HG02852 (cell line): ENCODE data around the gene TNS3.
"Not testable (repeated sequence)": the region's sequence is repeated elsewhere in the genome, so short reads cannot be mapped to it uniquely, and the experiment has no call there.

Experiments
- ATAC-seq: cut with Tn5 transposase; IDR thresholded peaks from one replicate; pipeline ENCODE4 v1.9.1; 2021; ENCODE audit warnings: mild to moderate bottlenecking, moderate library complexity; ENCODE audit not compliant: unreplicated experiment

The TNS3 gene

DNA sequence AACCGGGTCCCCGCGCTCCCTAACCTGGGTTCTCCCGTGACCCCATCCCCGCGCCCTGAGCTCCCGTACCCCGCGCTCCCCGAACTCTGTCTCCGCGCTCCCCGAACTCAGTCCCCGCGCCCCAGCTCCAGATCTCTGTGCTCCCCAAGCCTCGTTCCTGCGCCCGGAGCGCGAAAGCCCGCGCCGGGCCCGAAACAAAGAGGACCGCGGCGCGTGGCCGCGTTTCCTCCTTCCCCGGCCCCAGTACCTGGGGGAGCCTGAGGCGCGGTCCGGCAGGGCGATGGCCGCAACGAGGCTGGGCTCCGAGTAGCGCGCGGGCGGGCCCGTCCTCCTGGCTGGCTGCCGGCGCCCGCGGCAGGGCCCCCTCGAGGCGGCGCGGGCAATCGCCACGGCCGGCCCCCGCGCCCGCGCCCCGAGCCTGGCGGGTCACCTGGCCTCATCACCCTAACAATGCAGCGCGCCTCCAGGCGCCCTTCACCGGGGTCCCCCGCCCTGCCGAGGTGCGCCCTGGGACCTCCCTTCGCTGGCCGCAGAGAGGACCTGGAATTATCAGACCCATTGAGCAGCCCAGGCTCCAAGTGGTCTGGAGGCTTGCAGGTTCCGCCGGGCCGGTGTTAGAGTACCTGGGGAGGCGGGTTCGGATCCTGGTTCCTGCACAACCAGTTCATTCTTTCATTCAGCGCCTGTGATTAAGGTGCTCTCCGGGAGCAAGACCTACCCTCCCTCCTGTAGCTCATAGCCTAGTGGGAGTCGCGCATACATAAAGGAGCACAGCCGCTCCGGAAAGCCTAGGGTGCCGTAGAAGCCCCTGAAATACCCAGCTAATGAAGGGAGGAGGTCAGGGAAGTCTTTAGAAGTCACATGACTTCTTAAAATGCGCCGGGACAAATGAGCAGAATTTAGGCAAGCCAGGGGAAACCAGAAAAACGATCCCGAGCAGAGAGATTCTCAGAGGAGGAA is at the start of gene TNS3:
TNS3 (minus strand) TSS at position 308 of the 960 bp plus-strand sequence. CDS start 142,475 bp downstream, outside the sequence.
- no peak for ATAC-seq

DNA sequence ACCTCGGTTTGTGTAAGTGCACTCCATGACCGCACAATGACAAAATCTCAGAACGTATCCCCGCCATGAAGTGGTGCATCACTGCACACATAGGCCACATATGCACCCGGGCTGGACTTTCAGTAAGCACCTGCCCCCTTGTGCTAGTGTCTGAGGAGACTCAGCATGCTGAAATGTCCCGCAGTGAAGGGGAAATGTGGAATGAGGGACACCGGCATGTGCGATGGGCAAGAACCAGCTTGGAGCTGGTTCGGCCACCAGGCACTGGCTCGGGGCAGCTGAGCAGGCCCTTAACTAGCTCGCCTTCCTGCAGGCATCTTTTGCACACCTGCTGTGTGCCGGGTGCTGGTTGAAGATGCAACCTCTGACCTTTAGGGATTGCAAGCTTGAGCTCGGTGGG is 49.8 kb upstream of the TNS3 start:
- ATAC-seq = no peak

- peak; percentile 81 for ATAC-seq
Observed at GRCh38 chr7:47627580-47628283, 45.8 kb upstream of the TNS3 start.

- ATAC-seq = no peak
Observed at GRCh38 chr7:47625861-47626715, 44.2 kb upstream of the TNS3 start.

GRCh38 chr7:47624689-47625088 is 42.8 kb upstream of the TNS3 start:
- no peak for ATAC-seq

DNA sequence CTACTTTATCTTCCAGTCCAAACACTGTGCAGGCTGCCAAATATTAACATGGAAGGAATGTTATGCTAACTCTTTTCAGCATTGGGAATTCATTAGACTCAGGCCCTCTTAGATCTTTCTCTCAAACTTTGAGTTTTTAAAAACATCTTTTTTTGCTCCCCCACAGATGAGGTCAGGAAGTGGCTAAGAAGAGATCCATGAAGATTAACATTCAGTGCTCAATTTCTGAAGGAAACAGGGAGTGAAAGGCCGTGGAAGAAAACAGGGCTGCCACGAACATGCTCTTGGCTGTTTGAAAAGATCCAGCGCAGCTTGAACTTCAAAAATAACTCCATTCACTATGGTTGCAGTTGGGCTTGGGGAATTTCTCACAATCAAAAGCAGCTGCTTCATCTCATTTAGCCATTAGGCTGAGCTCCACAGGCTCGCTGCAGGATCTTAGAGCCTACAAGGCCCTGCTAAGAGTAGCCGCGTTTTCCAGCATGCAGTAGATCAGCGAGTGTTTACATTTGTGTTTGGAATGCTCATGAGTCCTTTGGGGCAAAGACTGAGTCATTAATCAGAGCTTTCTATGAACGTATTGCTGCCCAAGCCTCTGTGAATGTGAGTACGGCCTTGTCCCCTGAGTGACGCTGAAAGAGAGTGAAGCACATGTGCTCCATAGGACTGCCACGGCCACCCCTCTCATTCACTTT is 41.2 kb upstream of the TNS3 start:
- no peak for ATAC-seq

DNA sequence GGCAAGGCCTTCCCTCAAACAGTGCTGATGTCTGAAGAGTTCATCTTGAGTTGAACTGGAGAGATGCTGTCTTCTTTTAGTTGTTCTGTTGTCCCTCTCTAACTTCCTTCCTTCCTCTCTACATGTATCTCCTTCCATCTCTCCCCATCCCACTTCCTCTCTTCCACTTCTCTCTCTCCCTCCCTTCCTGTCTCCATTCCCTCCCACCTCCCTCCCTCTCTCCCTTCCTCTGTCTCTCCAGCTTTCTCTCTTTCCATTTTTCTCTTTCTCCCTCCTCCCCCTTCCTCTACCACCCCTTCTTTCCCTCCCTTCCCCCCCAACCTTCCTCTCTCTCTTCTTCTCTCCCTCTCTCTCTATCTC is 40.7 kb upstream of the TNS3 start:
- ATAC-seq = no peak

- ATAC-seq = no peak
Observed at GRCh38 chr7:47621979-47622561, 40.2 kb upstream of the TNS3 start.

- no peak for ATAC-seq
Observed at GRCh38 chr7:47621347-47621746, 39.4 kb upstream of the TNS3 start.

GRCh38 chr7:47619806-47620205 is 37.9 kb upstream of the TNS3 start:
- no peak for ATAC-seq

DNA sequence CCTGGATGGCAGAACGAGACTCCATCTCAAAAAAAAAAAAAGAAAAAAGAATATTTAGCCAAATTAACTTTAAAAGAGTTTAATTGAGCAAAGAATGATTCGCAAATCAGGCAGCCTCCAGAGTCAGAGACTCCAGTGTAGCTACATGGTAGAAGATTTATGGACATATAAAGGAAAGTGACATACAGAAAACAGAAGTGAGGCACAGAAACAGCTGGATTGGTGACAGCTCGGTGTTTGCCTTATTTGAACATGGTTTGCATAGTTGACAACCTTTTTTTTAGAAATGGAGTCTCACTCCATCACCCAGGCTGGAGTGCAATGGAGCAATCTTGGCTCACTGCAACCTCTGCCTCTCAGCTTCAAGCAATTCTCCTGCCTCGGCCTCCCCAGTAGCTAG is 35.2 kb upstream of the TNS3 start:
- ATAC-seq = no peak

GRCh38 chr7:47614450-47614849 is 32.5 kb upstream of the TNS3 start:
- no peak for ATAC-seq

DNA sequence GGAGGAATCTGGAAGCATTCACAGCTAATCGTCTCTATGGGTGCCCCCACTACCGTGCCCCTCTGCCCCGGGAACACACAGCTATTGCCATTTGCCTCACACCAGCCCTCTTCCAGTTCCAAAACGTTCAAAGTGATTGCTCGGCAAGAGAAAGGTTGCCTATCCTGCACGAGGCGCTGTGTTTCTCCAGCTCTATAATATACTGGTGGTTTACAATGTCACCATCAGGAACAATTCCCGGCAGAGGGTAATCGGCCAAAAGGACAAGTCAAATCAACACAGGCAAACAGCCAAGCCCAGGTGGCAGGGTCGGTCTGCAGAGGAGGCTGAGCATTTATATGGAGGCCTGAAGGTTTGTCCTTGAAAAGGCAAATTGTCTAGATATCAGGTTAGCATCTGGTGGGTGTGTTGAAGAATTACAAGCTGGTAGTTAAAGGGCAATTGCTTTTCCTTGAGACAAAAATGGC is 29.2 kb upstream of the TNS3 start:
- ATAC-seq = no peak

DNA sequence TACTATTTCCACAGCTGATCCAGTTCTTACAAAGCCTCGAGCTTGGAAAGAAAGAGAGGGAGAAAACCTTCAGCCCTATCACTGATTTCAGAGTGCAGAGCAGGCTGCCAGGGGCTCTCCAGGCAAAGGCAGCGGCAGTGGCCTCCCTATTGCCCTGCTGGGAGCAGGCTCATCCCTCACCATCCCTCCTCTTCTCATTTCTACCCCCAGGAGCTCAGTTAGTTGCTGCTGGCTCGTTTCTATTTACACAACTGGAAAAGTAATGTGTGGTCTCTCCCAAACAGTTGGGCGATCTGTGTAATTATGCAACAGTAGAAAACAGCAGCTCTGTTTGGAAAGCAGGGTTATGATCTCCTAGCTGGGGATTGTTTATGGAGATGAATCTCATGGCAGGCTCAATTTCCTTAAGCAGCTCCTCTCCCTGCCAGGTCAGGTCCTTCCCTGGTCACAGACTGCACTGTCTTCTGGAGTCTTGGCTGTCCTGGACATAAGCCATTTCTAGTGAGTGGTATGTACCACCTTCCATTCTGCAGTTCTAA is 28.7 kb upstream of the TNS3 start:
- no peak for ATAC-seq

DNA sequence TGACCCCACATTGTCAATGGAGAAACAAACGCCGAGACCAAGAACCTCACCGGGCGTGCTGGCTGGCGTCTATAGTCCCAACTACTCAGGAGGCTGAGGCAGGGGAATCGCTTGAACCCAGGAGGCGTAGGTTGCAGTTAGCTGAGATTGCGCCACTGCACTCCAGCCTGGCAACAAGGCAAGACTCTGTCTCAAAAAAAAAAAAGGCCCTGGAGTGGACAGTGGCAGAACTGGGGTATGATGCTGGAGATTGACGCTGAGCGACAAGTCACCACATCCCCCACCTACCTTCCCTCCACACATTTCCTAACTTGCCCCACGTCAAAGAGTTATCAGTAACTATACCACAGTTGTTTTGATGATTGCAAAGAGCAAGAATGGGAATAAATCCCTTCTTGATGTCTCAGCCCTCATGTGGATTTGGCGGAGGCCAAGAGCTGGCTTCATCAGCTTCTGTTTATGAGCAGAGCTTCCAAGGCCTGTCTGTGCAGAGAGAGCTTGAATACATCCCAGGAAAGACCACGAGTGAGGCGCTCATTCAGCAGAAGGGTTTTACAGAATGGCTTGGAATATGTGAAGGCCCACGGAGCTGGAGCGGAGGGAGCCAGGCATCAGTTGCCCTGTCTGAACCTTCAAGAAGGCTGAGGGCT is 28.0 kb upstream of the TNS3 start:
- no peak for ATAC-seq

DNA sequence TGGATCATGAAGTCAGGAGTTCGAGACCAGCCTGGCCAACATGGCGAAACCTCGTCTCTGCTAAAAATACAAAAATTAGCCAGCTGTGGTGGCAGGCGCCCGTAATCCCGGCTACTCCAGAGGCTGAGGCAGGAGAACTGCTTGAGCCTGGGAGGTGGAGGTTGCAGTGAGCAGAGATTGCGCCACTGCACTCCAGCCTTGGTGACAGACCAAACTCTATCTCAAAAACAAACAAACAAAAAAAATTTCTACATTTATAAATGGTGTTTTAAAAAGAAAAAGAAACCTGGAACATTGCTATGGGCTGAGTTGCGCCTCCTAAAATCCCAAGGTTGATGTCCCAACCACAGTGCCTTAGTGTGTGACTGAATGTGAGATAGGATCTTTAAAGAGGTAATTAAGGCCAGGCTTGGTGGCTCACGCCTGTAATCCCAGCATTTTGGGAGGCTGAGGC is 24.7 kb upstream of the TNS3 start:
- ATAC-seq = not testable (repeated sequence)

DNA sequence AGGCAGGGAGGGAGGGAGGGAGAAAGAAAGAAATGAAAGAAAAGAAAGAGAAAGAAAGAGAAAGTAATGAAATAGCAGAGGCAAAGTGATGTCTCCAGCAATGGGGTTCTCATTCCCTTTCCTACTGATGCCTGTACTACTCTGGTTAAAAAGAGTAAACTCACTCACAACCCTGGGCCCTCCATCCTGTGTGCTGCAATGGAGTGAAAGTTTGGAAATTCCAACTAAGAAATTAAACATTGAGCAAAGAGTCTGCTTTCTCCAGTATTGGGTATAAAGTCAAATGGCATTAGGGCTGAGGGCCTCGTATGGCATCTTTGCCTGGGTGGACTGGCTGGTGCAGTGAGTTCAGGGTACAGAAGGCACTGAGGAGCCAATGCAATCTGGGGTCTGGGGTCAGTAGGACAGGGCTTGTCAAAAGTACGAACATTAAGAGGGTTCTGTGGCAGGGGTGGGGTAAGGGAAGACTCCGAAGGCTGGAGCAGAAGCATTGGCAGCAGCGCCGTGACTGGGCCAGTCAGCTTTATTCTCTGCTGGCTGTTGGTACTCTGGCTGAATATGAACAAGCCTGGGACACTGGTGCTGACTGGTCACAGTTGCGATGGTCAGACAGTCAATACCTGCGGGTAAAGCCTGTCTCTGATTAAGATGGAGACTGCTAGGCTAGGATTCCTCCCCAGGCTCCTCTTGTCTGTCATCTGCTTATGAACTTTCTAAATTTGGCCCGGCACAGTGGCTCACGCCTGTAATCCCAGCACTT is 24.1 kb upstream of the TNS3 start:
- ATAC-seq = no peak

- ATAC-seq = no peak
Observed at GRCh38 chr7:47604496-47604890, 22.6 kb upstream of the TNS3 start.
